Medulla oblongata (tissue), 1 donor: ENCODE results near the gene FAT1.

Source experiments
- DNase-seq: peaks from one replicate; pipeline ENCODE4 v3.0.0-alpha.2; 2015; ENCODE audit errors: extremely low spot score

FAT1 gene

DNA sequence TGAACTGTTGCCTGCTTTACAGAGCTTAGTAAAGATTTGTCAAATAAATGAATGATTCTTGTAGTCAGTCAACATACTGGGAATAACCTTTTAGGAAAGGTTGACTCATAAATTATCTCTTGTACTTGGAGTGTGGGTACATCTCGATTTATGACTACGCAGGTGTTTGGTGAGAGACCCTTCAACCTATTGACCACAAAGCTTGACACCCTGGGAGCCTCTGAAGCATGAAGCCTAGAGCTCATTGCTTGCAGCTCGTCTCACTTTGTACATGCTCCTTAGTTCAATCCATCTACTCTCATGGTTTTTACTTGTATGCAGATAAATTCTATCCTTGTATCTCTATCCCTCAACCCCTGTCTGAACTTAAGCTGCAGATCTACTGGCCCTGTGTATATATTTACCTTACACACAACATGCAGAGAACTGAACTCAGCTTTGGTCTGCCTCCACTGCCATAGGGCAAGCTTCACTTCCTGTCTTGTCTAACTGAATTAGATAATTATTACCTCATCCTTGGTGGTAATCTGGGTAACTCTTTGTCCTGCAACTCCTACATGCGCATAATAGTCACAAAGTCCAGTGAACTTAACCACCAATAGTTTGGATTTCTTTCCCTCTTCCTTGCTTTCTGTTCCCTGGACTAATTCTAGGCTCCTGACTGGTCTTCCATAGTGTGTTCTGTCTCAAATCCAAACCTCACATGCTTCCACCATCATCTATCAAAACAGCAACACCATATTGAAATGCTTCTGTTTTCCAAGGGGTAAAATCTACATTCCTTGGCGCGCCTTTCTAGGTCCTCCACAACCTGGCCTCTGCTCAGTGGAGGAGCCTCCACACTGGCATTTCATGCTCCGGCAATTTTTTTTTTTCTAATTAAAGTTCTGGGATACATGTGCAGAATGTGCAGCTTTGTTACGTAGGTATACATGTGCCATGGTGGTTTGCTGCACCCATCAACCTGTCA is 32.2 kb upstream of the FAT1 start:
- DNase-seq = no peak

- no peak for DNase-seq
Measured at GRCh38 chr4:186754976-186755375, 31.3 kb upstream of the FAT1 start.

GRCh38 chr4:186752325-186752724 is 28.7 kb upstream of the FAT1 start:
- no peak for DNase-seq

- DNase-seq = no peak
Measured at GRCh38 chr4:186749611-186750281, 26.1 kb upstream of the FAT1 start.

- DNase-seq = no peak
Measured at GRCh38 chr4:186746581-186746980, 22.9 kb upstream of the FAT1 start.

DNA sequence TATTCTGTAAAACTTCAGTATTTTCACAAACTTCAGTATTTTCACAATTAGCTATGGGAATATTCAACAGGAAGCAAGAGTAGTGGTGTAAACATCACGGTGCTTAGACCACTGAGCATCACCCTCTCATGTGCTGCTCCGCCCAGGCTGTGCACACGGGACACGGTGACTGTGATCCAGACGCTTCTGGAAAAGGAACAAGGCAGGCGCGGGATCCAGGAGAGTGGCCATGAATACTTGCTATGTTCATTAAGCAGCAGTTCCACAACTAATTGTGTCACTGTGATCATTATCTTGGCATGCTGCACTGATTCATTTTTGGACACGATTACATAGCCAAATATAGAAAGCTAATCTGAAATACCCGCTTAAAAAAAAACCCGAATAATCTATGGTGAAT is 19.6 kb upstream of the FAT1 start:
- peak; percentile 73 for DNase-seq

- DNase-seq = no peak
Measured at GRCh38 chr4:186740822-186741221, 17.2 kb upstream of the FAT1 start.

DNA sequence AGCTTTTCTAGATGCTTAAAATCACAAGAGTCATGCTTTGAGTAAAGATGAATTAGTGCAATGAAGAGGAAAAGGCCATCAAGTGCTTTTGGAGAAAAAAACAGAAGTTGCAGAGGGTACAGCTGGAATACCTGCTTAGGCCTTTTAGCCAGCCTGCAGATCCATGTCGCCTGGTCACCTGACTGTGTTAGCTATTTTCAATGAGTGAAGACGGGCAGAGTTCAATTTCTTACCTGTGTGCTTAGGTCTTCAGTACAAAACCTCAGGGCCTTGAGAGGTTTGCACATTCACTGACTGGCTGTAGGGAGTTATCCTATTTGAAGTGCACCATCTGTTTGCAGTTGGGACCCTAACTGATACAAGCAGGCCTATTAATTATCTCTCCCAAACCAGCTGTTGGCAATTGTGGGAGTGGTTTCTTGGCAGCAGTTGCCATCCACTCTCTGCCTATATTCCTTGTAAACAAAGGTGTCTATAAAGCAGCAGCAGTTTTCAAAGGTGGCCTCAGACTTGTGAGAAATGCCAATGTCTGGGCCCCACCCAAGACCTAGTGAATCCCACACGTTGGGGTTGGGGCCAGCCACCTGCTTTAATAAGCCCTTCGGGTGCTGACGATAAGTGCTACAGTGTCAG is 16.3 kb upstream of the FAT1 start:
- no peak for DNase-seq

DNA sequence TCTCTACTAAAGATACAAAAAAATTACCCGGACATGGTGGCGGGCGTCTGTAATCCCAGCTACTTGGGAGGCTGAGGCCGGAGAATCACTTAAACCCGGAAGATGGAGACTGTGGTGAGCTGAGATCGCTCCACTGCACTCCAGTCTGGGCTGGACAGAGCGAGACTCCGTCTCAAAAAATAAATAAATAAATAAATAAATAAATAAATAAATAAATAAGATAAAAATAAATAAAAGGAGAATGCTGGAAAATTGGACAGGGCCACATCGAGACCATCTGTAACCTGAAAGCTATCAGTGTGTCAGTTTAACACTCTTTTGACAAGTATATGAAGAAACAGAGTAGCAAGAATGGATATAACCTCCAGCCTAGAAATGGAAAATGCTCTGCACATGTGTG is 15.7 kb upstream of the FAT1 start:
- DNase-seq = no peak

DNA sequence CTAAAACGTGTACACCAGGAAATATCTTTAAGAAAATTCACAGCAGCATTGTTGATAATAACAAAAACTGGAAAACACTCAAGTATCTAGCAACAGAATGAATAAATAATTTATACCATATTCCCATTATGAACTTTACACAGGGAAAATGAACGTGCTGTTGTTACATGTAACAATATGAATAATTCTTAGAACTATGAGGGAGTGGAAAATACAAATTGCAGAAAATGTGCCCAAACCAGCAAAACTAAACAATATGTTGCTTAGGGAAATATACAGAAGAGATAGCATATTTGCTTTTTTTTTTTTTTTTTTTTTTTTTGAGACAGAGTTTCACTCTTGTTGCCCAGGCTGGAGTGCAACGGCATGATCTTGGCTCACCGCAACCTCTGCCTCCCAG is 14.8 kb upstream of the FAT1 start:
- DNase-seq = no peak

DNA sequence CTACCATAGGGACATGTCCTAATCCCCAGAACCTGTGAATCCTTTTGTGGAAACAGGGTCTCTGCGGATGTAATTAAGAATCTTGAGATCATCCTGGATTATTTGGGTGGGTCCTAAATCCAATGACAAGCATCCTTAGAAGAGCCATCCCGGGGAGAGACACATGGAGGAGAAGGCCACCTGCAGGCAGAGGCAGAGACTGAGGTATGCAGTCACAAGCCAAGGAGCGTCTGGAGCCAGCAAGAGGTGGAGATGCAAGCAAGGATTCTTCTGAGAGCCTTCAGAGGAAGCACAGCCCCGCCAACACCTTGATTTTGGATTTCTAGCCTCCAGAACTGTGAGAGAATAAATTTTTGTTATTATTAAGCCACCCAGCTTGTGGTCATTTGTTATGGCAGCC is 13.8 kb upstream of the FAT1 start:
- DNase-seq = no peak

DNA sequence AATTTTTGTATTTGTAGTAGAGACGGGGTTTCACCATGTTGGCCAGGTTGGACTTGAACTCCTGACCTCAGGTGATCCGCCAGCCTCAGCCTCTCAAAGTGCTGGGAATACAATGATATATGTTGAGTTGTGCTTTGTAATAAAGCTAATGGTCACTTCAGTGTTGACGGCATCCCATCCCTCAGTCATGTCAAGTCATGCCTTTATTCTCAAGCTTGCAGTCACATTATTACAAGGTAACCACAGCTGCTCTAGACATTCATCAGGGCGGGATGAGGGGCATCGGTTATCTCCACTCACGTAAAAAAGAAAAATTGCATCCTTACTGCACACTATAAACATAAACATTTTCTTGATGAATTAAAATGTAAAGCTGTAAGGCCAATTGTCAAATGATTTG is 12.8 kb upstream of the FAT1 start:
- DNase-seq = no peak

GRCh38 chr4:186734251-186734650 is 10.6 kb upstream of the FAT1 start:
- no peak for DNase-seq

DNA sequence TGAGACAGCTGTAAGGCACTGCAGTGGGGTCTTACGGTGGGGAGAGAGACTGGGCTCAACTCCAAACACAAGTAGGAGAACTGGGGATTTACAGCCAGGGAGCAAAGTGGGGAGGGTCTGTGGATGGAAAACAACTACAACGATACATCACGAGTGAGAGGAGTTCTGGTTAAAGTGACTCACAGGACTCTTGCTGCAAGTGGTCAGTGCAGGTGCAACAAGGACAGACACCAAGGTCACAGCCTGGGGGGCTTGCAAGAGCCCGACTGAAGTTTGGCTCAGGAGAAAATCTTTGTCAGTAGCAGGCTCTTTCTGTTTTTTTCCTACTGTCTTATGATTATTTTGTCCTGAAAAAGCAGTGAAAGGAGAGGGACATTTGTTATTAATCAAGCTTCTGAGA is 10.1 kb upstream of the FAT1 start:
- DNase-seq = no peak

GRCh38 chr4:186730621-186731020 is 7.0 kb upstream of the FAT1 start:
- no peak for DNase-seq

DNA sequence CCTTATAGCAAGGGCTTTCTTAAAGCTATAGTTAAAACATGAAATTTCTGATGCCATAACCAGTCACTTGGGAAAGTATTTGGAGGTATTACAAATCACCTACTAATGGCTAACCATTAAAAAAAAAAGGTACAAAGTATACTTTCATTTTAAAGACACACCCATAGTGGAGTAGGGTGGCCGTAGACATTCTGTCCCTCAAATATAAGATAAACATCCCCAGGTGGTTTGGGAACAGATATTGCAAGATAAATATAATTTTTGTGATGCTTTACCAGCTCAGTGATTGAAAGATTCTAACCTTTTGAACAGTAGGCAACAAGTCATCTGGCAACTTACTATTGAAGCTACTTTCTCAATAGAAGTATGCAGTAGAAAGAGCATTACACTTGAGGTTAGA is 6.2 kb upstream of the FAT1 start:
- DNase-seq = no peak

DNA sequence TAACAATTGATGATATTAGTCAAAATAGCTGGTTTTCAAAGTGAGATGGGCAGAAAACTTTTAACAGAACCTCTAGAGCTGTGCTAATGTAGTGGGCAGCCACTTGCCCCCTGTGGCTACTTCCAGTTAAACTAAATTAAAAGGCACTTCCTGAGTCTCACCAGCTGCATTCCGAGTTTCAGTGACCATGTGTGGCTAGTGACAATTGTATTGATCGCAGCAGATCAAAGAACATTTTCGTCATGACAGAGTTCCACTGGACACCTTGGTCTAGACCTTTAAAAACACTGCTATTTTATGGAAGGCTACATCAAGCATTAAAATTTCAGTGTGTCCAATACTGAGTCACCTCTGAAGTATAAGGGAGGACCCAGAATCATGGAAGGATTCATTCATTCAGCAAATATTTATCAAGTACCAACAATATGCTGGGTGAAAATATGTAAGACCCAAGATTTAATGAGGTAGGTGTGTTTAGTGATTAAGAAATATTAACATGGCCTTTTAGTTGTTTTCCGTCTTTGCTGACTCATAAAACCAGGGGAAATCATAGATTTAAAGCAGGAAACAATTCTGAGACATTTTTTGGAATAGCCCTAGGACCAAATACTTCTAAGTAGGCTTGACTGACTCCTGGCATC is 5.1 kb upstream of the FAT1 start:
- no peak for DNase-seq

GRCh38 chr4:186727977-186728519 is 4.4 kb upstream of the FAT1 start:
- no peak for DNase-seq

- DNase-seq = peak; percentile 27
Measured at GRCh38 chr4:186727169-186727976, 3.7 kb upstream of the FAT1 start.

DNA sequence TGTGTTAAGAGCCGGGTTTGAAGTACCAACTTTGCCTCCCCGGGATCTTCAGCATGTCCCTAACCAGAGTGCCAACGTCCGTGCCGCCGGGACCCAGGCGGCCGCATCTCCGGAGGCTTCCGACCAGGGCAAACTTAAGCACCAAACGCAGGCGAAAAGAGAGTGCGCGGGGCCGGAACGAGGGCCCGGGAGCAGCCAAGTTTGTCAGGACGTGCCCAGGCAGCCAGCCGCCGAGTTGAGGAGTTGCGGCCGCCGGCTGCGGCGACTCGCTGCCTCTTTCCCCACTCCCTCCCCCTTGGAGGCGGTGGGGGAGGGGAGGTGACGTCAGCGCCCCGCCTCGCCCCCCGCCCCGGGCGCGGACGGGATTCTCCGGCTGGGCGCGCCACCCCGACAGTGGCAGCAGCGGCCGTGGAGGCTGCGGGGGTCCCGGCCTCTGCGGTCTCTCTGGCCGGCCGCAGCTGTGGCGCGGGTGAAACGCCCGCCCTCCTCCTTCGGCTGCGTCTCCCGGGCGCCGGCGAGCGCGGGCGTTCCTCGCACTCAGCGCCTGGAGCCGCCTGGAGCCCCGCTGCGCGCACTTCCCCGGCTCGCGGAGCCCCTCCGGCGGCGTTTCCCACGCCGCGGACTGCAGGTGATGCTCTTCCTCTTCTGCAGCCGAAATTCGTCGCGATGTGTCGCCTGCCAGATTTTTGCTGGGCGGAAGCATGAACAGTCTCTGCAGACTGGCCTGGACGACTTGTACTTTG is 2.9 kb upstream of the FAT1 start:
- peak; percentile 79 for DNase-seq
